Measurements from ENCODE around the gene TUBA1B. TPM values are rescaled to one million over a fixed set of nuclear protein-coding genes. Genes with fewer than 3 reads are reported as not detected.
"Not testable (repeated sequence)": the region's sequence is repeated elsewhere in the genome, so short reads cannot be mapped to it uniquely, and the experiment has no call there.

TUBA1B gene
- total RNA-seq, 4 donors from 2014 or later: 240 to 523 (median 441) TPM

GRCh38 chr12:49130151-49131050, 794 bp downstream of the TUBA1B start:
- Histone ChIP-seq H3K9me3 (no peaks in the 10 kb centered on the region), H3K4me1 (peaks cover 37% of the 10 kb centered on the region), H3K4me3 (peak overlapping the region; percentile 90), H3K27ac (peak overlapping the region; percentile 99), H3K36me3 (peaks cover 25% of the 10 kb centered on the region), H3K27me3 (no peaks in the 10 kb centered on the region)
- peak; percentile 94 to 96 for DNase-seq (ENCODE audit: low spot score in 2 of 2)
- WGBS: under 1% methylated on average over 23 of the region's 66 CpGs
- no peak for TF ChIP-seq EP300 (IDR thresholded peaks at IDR 0.05)
- TF ChIP-seq, protein P1, sequence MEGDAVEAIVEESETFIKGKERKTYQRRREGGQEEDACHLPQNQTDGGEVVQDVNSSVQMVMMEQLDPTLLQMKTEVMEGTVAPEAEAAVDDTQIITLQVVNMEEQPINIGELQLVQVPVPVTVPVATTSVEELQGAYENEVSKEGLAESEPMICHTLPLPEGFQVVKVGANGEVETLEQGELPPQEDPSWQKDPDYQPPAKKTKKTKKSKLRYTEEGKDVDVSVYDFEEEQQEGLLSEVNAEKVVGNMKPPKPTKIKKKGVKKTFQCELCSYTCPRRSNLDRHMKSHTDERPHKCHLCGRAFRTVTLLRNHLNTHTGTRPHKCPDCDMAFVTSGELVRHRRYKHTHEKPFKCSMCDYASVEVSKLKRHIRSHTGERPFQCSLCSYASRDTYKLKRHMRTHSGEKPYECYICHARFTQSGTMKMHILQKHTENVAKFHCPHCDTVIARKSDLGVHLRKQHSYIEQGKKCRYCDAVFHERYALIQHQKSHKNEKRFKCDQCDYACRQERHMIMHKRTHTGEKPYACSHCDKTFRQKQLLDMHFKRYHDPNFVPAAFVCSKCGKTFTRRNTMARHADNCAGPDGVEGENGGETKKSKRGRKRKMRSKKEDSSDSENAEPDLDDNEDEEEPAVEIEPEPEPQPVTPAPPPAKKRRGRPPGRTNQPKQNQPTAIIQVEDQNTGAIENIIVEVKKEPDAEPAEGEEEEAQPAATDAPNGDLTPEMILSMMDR (IDR thresholded peaks at IDR 0.05): peak; percentile 65 to 95
- TF ChIP-seq POLR2AphosphoS5 (IDR thresholded peaks at IDR 0.05): peak in 2 of 3 donors; percentile 41 to 79
- TF ChIP-seq POLR2A (IDR thresholded peaks at IDR 0.05): no peak

- Histone ChIP-seq H3K27me3 (no peaks in the 10 kb centered on the region), H3K4me1 (peaks cover 37% of the 10 kb centered on the region), H3K4me3 (peak overlapping the region; percentile 90), H3K9me3 (no peaks in the 10 kb centered on the region), H3K36me3 (peaks cover 25% of the 10 kb centered on the region), H3K27ac (peak overlapping the region; percentile 99)
- WGBS: 34% methylated on average over 17 of the region's 18 CpGs
- no peak for DNase-seq (ENCODE audit: low spot score in 2 of 2)
- TF ChIP-seq, protein P1 (IDR thresholded peaks at IDR 0.05): no peak
- TF ChIP-seq EP300 (IDR thresholded peaks at IDR 0.05) (no peak), POLR2AphosphoS5 (IDR thresholded peaks at IDR 0.05) (no peak), POLR2A (IDR thresholded peaks at IDR 0.05) (no peak)
These were observed 1.7 kb downstream of the TUBA1B start for GRCh38 chr12:49129332-49130150.

GRCh38 chr12:49127971-49128370, 3.2 kb downstream of the TUBA1B start:
- WGBS: 96% methylated on average over 5 of the region's 8 CpGs
- not testable (repeated sequence) for H3K27me3 ChIP-seq; H3K27ac ChIP-seq; DNase-seq (ENCODE audit: low spot score in 2 of 2); H3K9me3 ChIP-seq; H3K4me3 ChIP-seq
- peaks cover 30% of the 10 kb centered on the region for H3K4me1 ChIP-seq
- H3K36me3 ChIP-seq: peaks cover 25% of the 10 kb centered on the region

GRCh38 chr12:49126852-49127763, 4.1 kb downstream of the TUBA1B start:
- Histone ChIP-seq H3K4me3 (no peak overlapping the region), H3K9me3 (no peaks in the 10 kb centered on the region), H3K27me3 (no peaks in the 10 kb centered on the region), H3K4me1 (peaks cover 21% of the 10 kb centered on the region), H3K27ac (no peak overlapping the region), H3K36me3 (peaks cover 25% of the 10 kb centered on the region)
- peak in 1 of 2 donors; percentile 10 for DNase-seq (ENCODE audit: low spot score in 2 of 2)
- TF ChIP-seq POLR2AphosphoS5 (IDR thresholded peaks at IDR 0.05): no peak
- no peak for TF ChIP-seq POLR2A (IDR thresholded peaks at IDR 0.05)
- TF ChIP-seq, protein P1 (IDR thresholded peaks at IDR 0.05): no peak
- no peak for TF ChIP-seq EP300 (IDR thresholded peaks at IDR 0.05)
- 78% methylated on average over 4 of the region's 4 CpGs for whole genome bisulfite sequencing

GRCh38 chr12:49121047-49121696, 10.0 kb downstream of the TUBA1B start:
- 37% methylated on average over 6 of the region's 6 CpGs for WGBS
- no peak for DNase-seq (ENCODE audit: low spot score in 2 of 2)
- H3K36me3 ChIP-seq: no peaks in the 10 kb centered on the region
- no peaks in the 10 kb centered on the region for H3K4me1 ChIP-seq
- TF ChIP-seq POLR2A (IDR thresholded peaks at IDR 0.05) (no peak), EP300 (IDR thresholded peaks at IDR 0.05) (no peak), POLR2AphosphoS5 (IDR thresholded peaks at IDR 0.05) (no peak)
- TF ChIP-seq, protein P1 (IDR thresholded peaks at IDR 0.05): peak in 1 of 2 donors; percentile 55
- no peak overlapping the region for H3K4me3 ChIP-seq
- H3K27me3 ChIP-seq: no peaks in the 10 kb centered on the region
- no peaks in the 10 kb centered on the region for H3K9me3 ChIP-seq
- no peak overlapping the region for H3K27ac ChIP-seq
